ENCODE results near the gene GPD1L. TPM values are rescaled to one million over a fixed set of nuclear protein-coding genes. Genes with fewer than 3 reads are reported as not detected.

GPD1L gene
- total and polyA plus RNA-seq, 2 donors (not counting 1 experiment from before 2014, with no cell fraction given), result 4.7 to 9.3 TPM

DNA sequence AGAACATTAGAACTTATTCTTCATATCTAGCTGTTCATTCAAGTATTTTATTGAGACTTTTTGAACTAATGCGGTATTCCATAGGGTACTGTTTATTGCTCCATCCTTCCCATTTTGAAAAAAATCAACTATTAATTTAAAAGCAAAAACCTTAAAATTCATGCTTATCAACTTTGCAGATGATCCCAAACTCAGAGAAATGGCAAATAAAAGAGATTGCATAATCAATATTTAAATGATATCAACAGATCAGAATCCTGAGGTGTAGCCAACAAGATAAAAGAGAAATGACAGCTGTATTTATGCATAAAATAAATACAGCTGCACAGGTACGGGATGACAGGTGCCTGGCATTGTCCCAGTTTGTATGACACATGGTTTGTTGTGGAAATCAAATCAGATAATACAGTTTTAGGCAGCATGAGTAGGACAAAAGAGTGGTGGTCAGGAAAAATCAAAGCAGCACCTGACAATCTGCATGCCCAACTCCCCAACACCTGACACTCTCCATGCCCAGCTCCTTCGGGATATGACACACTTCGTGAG lies 89.6 kb downstream of the GPD1L start:
- Histone ChIP-seq H3K9me3 (ENCODE audit: control extremely low read depth in 1 of 3, control insufficient read depth in 2 of 3, insufficient read depth in 1 of 3, low read length in 2 of 3) (no peaks in the 10 kb centered on the region), H3K27me3 (replicated peaks in 1 of 4; ENCODE audit: control extremely low read depth in 1 of 4, control insufficient read depth in 3 of 4, insufficient read depth in 4 of 4, low read length in 3 of 4) (peaks cover 0 to 7% (median 3%) of the 10 kb centered on the region in 4 experiments), H3K9ac (ENCODE audit: low read length) (no peak overlapping the region), H4K20me1 (ENCODE audit: control insufficient read depth, insufficient read depth, low read length, poor library complexity, severe bottlenecking) (no peaks in the 10 kb centered on the region), H3K27ac (ENCODE audit: low read length in 2 of 2) (no peak overlapping the region), H3K4me3 (ENCODE audit: control extremely low read depth in 1 of 5, extremely low read depth in 1 of 5, insufficient read depth in 1 of 5, low read depth in 2 of 5, low read length in 4 of 5) (no peak overlapping the region), H2AFZ (ENCODE audit: insufficient read depth, low read depth, low read length, poor library complexity, severe bottlenecking) (no peak overlapping the region), H3K79me2 (ENCODE audit: control insufficient read depth, insufficient read depth, low read length) (no peaks in the 10 kb centered on the region), H3K36me3 (replicated peaks in 1 of 2; ENCODE audit: control extremely low read depth in 1 of 2, control insufficient read depth in 1 of 2, extremely low read depth in 1 of 2, insufficient read depth in 2 of 2, low read length in 1 of 2) (no peaks in the 10 kb centered on the region), H3K4me1 (ENCODE audit: control insufficient read depth in 2 of 2, insufficient read depth in 2 of 2, low read length in 2 of 2) (no peaks in the 10 kb centered on the region), H3K4me2 (replicated peaks; ENCODE audit: low read depth, low read length, poor library complexity, severe bottlenecking) (no peak overlapping the region)
- no peaks in the 10 kb centered on the region for H3K9me3 Mint-ChIP-seq (ENCODE audit: insufficient read depth)
- CTCF ChIA-PET, result no interaction called here
- DNase-seq (no peak), ATAC-seq (ENCODE audit: low read depth) (no peak)
- WGBS (ENCODE audit: insufficient coverage), result 83% methylated on average over 2 of the region's 4 CpGs
- peaks cover 25% of the 10 kb centered on the region for H3K27me3 Mint-ChIP-seq
- no peak overlapping the region for H3K4me3 Mint-ChIP-seq
- H3K27ac Mint-ChIP-seq, result no peak overlapping the region
- intact Hi-C loops (cut with micrococcal nuclease), result no loop called here
- H3K4me1 Mint-ChIP-seq, result no peaks in the 10 kb centered on the region
- POLR2A ChIA-PET, result no interaction called here
- TF ChIP-seq CTCF (IDR thresholded peaks at IDR 0.05), result no peak
- TF ChIP-seq EZH2 (IDR thresholded peaks at IDR 0.05; ENCODE audit: borderline replicate concordance, insufficient read depth, low read depth, low read length, poor library complexity, severe bottlenecking), result no peak

DNA sequence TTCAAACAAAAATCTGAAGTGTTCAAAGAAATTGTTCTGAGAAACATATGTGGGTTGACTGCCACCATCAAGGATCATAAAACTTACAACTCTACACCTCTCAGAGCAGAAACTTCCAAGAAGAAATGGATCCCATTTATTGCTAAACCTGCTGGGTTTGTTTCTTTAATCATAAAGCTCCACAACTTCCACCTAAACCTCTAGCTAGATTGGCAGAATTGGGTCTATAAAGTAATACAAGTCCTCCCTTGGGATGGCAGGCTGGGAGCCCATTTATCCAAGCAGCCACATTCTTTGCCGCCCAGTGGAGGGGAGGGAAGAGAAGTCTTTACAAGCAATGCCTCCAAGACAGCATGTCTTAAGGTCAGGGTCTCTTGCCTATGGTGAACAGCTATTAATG lies 91.6 kb downstream of the GPD1L start:
- H4K20me1 ChIP-seq (ENCODE audit: control insufficient read depth, insufficient read depth, low read length, poor library complexity, severe bottlenecking), result no peaks in the 10 kb centered on the region
- Mint-ChIP-seq H3K9me3 (ENCODE audit: insufficient read depth) (no peaks in the 10 kb centered on the region), H3K27ac (no peak overlapping the region), H3K4me1 (no peaks in the 10 kb centered on the region), H3K27me3 (peaks cover 31% of the 10 kb centered on the region), H3K4me3 (no peak overlapping the region)
- no peaks in the 10 kb centered on the region for H3K36me3 ChIP-seq (replicated peaks in 1 of 2; ENCODE audit: control extremely low read depth in 1 of 2, control insufficient read depth in 1 of 2, extremely low read depth in 1 of 2, insufficient read depth in 2 of 2, low read length in 1 of 2)
- H3K4me3 ChIP-seq (ENCODE audit: control extremely low read depth in 1 of 5, extremely low read depth in 1 of 5, insufficient read depth in 1 of 5, low read depth in 2 of 5, low read length in 4 of 5), result no peak overlapping the region
- H3K4me2 ChIP-seq (replicated peaks; ENCODE audit: low read depth, low read length, poor library complexity, severe bottlenecking), result no peak overlapping the region
- intact Hi-C loops (cut with micrococcal nuclease), result no loop called here
- TF ChIP-seq EZH2 (IDR thresholded peaks at IDR 0.05; ENCODE audit: borderline replicate concordance, insufficient read depth, low read depth, low read length, poor library complexity, severe bottlenecking) (no peak), CTCF (IDR thresholded peaks at IDR 0.05) (no peak)
- H3K9ac ChIP-seq (ENCODE audit: low read length), result no peak overlapping the region
- POLR2A ChIA-PET, result interaction anchor here (0.7 kb wide), 1 partner anchor 106 kb away, joined by 3 read pairs; no protein-coding TSS in a partner anchor
- no peaks in the 10 kb centered on the region for H3K4me1 ChIP-seq (ENCODE audit: control insufficient read depth in 2 of 2, insufficient read depth in 2 of 2, low read length in 2 of 2)
- DNase-seq (no peak), ATAC-seq (ENCODE audit: low read depth) (no peak)
- H3K79me2 ChIP-seq (ENCODE audit: control insufficient read depth, insufficient read depth, low read length), result no peaks in the 10 kb centered on the region
- WGBS (ENCODE audit: insufficient coverage), result no CpG with 5 or more reads among the region's 1 CpG
- peaks cover 0 to 7% (median 3%) of the 10 kb centered on the region in 4 experiments for H3K27me3 ChIP-seq (replicated peaks in 1 of 4; ENCODE audit: control extremely low read depth in 1 of 4, control insufficient read depth in 3 of 4, insufficient read depth in 4 of 4, low read length in 3 of 4)
- no peak overlapping the region for H2AFZ ChIP-seq (ENCODE audit: insufficient read depth, low read depth, low read length, poor library complexity, severe bottlenecking)
- CTCF ChIA-PET, result interaction anchor here (0.7 kb wide), 1 partner anchor 1037 kb away, joined by 3 read pairs; no protein-coding TSS in a partner anchor
- H3K27ac ChIP-seq (ENCODE audit: low read length in 2 of 2), result no peak overlapping the region
- no peaks in the 10 kb centered on the region for H3K9me3 ChIP-seq (ENCODE audit: control extremely low read depth in 1 of 3, control insufficient read depth in 2 of 3, insufficient read depth in 1 of 3, low read length in 2 of 3)
